Stimulated activated CD8-positive, alpha-beta memory T cell treated with anti-CD3 and anti-CD28 coated beads, Interleukin-4, amount 100 ng/mL, for 24 hours (primary cell): ENCODE data around the gene DES.

Source experiments
- DNase-seq: peaks from one replicate; pipeline ENCODE4 v3.0.0-alpha.2; 2020; ENCODE audit warnings: low read depth

The DES gene

GRCh38 chr2:219419331-219420197 is 1.4 kb downstream of the DES start:
- no peak for DNase-seq

GRCh38 chr2:219420687-219421086 is 2.5 kb downstream of the DES start:
- DNase-seq = no peak

GRCh38 chr2:219421323-219421722 is 3.1 kb downstream of the DES start:
- no peak for DNase-seq

- DNase-seq = no peak
Observed at GRCh38 chr2:219422952-219423534, 4.9 kb downstream of the DES start.

GRCh38 chr2:219423652-219424377 is 5.6 kb downstream of the DES start:
- no peak for DNase-seq

GRCh38 chr2:219425238-219426067 is 7.3 kb downstream of the DES start:
- no peak for DNase-seq

- DNase-seq = no peak
Observed at GRCh38 chr2:219426068-219426443, 7.9 kb downstream of the DES start.

GRCh38 chr2:219426534-219427136 is 8.5 kb downstream of the DES start:
- no peak for DNase-seq

GRCh38 chr2:219428469-219428868 is 10.3 kb downstream of the DES start:
- no peak for DNase-seq

- DNase-seq = no peak
Observed at GRCh38 chr2:219429958-219430606, 11.9 kb downstream of the DES start.

- no peak for DNase-seq
Observed at GRCh38 chr2:219430633-219431615, 12.7 kb downstream of the DES start.

GRCh38 chr2:219433666-219434467 is 15.7 kb downstream of the DES start:
- DNase-seq = peak; percentile 14

GRCh38 chr2:219434468-219434717 is 16.2 kb downstream of the DES start:
- no peak for DNase-seq

GRCh38 chr2:219434718-219435525 is 16.7 kb downstream of the DES start, which contains the start of gene SPEG:
Gene SPEG (plus strand): TSS chr2:219434843. CDS start chr2:219434978, 135 bp downstream.
- DNase-seq = no peak

- no peak for DNase-seq
Observed at GRCh38 chr2:219435701-219436100, 17.5 kb downstream of the DES start.

- DNase-seq = no peak
Observed at GRCh38 chr2:219436491-219436890, 18.3 kb downstream of the DES start.

- no peak for DNase-seq
Observed at GRCh38 chr2:219437141-219437540, 19.0 kb downstream of the DES start.

GRCh38 chr2:219437690-219438206 is 19.6 kb downstream of the DES start:
- no peak for DNase-seq
